HG02610 (cell line): Measurements from ENCODE around the gene RAD9A.

ENCODE experiments used
- ATAC-seq: cut with Tn5 transposase; IDR thresholded peaks from one replicate; pipeline ENCODE4 v1.9.1; 2021; ENCODE audit warnings: mild to moderate bottlenecking, moderate library complexity; ENCODE audit not compliant: unreplicated experiment

The RAD9A gene

DNA sequence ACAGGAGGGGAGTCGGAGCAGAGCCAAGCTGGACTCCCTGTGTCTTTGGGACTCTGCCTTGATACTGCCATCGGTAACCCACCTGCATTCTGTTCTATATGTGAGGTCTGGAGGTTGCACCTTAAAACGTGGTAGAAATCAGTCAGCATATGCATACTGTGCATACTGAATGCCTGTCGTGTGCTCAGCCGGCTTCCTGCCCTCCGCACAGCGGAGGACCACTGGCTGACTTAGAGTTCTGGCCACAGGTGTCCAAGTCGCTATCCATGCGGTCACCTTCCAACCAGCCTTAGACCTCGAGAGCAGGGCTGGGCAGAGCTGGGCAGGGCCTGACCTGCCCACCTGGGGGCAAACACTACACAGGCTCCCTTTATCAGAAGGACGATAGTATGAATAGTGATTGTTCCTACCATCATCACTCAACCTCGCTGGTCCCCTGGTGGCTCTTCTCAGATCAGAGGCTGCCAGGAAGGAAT, 15.9 kb downstream of the RAD9A start:
- no peak for ATAC-seq

DNA sequence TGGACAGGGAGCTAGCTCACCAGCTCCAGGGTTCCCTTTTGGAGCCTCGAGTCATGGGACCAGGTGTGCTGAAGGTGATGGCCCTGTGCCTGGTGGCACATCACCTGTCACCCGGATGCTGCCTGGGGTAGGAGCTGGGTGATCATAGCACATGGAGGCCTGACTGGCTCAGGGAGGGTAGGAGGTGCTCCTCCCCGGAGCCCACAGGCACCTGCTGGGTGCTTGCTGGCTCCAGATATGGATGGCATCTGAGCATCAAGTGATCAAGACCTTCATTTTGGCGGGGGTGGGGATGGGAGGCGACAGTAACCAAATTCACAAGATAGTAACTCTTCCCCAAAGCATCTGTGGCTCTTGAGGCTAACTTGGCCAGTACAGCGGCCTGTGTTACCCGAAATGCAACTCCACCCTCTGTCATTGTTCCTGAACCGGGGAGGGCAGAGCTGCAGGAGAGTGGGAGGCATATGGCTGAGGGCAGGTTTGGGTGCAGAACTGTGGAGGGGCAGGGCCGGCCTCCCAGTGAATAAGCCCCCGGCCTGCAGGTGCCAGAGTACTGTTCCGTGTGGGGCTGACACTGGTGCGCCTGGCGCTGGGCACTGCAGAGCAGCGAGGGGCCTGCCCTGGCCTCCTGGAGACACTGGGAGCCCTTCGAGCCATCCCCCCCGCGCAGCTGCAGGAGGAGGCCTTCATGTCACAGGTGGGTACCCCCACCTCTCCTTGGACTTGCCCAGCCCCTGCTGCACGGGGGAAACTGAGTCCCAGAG, 16.8 kb downstream of the RAD9A start:
- no peak for ATAC-seq

DNA sequence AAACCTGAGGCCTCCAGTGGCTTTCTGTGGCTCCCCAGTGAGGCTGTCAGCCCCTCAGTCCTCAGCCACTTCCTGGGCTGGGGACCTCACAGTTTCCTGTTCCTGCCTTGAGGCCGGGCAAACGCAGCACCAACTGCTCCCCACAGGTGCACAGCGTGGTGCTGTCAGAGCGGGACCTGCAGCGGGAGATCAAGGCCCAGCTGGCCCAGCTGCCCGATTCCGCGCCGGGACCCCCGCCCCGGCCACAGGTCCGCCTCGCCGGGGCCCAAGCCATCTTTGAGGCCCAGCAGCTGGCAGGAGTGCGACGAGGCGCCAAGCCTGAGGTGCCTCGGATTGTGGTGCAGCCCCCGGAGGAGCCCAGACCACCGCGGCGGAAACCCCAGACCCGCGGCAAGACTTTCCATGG, 17.5 kb downstream of the RAD9A start:
- ATAC-seq, result no peak

DNA sequence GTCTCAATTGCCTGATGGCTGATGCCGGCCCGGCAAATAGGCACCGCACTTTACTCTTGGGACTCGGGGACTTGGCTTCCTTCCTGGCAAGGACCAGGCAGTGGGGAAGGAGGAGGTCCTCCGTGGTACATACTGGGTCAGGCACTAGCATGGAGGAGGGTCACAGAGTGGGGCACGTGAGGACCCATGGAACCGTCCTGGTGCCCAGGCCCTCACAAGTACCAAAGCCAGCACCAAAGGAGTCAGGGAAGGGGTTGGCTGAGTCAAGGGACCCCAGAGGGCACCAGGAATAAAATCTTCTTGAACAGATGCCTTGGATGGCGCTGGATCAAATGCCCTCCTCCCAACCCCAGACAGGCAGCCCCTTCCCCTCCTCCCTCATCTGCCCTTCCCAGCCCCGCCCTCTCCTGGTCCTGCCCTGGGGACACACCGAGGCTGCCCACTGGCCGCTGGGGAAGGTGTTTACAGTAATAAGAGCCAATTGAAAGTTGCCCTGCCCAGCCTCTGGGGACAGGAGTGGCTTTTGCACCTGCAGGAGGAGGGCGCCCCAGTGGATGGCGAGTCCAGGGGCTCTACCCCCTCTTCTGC, 18.1 kb downstream of the RAD9A start:
- ATAC-seq, result no peak

DNA sequence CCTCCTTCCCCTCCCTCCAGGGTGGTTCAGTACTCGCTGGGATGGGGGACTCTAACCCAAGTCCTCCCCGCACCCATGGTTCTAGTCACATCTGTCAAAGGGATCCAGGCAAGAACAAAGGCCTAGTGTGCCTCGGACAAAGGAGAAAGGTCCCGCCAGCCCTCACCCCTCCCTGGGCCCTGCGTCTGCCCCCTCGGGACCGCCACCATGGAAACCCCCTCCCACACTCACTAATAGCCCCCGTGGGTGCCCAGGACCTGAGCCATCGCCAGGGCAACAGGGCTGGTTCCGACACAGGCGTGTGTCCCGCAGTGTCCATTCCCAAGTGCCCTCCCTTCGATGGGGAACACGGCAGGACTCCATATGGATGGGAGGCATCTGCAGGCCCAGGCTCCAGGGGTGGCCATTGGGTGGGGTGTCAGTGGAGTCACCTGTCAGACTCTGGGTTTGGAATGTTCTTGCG, 18.6 kb downstream of the RAD9A start:
- no peak for ATAC-seq

DNA sequence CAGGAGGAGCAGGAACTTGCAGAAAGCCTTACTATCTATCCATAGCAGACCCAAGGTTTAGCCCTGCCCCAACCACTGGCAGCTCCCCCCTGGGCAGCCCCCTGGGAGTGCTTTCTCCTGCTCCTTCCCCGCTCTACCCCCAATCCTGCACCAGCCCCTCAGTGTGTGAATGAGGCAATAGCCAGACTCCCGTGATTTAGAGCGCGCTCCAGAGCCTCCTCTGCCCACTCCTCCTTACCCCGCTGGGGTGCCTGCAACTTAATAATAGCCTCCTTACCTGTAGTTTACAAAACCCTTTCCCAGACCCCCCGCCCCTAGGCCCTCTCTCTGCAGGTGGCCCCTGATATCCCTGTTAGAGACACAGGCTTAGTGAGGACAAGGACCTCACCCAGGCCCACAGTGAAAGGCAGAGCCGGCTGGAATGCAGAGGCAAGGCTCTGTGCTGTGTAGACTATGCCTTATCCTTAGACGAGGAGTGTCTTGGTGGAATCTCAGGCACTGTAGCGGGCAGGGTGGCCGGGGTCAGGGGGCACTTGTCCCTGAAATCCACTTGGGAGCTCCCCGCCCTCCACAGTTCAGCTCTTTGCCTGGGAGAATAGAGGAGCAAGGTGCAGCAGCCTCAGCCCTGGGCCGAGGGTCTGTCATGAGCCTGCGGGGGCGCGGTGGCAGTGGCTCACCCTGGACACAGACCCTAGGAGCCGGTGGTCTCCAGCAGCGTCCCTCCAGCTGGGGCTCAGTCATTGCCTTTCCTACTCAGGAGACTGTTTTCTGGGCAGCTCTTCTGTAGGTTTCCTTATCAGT, 19.4 kb downstream of the RAD9A start:
- no peak for ATAC-seq

DNA sequence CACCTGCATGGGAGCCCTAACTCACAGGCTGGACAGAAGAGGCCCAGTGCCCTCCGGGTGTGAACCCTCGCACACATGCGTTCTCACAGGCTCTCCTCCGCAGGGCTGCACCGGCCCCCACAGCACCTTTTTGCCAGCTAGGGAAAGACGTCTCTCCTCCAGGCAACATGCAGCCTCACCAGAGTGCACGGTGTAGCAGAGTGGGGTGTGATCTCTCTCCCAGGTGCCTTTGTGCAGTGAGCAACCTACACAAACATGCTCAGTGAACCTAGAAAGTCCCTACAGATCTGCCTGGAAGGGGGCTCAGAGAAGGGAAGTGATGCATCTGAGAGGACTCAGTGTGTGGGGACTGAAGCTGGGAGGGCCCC, 20.0 kb downstream of the RAD9A start:
- no peak for ATAC-seq

DNA sequence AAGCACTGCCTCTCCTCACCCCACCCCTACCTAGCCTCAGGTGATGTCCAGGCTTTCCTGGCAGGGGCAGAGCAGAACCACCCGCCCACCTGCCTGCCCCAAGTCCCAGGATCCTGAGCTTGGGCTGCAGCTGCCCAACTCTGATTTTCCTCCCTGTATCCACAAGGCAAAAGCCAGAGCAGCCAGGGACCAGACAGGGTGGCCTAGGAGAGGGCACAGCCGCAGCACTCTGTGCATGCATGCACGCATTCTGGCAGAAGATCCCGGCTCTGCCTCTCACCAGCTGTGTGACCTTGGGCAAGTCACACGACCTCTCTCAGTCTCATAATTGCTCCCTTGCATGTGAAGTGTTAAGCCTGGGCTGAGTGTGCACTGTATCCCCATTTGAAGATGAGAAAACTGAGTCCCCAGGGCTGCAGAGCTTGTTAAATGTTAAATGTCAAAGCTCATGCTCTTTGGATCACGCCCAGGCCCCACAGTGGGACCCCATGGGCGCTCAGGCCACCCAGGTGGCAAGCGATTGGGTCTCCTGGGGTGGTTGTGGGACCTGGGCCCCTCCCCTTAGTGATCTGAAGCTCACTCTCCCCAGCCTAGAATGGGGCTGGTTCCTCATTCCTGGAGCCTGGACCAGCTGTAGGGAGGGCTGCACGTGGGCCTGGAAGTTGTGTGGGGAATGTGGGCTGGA, 20.9 kb downstream of the RAD9A start:
- ATAC-seq, result no peak

DNA sequence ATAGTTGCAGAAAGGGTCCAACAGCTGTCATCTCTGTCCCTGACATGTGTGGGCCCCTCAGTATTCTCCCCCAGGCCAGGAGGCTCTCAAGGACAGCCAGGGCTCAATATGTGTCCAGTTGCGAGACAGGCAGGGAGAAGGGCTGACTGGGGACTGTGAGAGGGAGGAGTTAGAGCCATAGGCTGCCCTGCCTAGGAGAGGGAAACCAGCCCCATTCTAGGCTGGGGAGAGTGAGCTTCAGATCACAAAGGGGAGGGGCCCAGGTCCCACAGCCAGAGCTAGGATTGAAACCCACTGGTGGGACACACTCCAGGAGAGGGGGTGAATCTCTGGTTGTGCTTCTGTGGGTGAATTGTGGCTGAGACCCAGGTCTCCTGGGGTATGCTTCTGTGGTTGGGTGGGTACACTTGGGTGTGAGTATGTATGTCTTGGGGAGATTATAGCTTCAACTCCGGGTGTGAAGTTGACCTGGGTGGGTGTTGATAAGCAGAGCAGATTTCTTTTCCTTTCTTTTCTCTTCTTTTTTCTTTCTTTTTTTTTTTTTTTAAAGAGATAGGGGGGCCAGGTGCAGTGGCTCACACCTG, 21.6 kb downstream of the RAD9A start:
- ATAC-seq, result no peak

DNA sequence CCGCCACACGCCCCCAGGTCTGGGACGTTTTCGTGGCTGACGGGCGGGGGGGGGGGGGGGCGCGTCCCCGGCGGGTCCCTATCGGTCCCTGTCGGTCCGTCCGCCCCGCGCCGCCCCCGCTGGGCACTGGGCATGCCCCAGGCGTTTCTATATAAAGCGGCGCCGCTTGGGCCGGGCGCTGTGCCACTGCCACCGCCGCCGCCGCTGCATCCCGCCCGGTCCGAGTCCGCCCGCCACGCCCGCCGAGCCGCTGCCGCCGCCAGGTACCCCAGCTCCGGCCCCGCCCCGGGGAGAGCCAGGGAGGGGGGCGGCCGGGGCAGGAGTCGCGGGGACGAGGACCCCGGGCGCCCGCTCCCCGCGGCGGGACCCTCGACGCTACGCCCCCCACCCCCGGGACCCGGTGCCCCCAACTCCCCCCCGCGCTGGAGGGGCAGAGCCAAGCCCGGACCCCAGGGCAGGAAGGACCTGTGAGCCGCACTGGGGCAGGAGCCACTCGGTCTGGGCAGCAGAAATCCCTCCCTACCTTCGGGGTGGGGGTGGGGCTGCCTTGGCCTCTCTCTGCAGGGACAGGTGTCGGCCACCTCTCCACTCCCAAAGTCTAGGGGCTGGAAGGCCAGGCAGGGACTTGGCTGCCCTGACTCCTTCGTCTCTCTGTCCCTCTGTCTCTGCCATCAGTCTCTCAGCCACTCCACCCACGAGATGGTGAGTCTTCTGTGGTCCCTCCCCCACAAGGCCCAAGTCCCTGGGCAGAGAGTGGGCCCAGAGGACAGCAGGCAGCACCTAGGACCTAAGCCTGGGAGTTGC, 23.9 kb downstream of the RAD9A start, which contains the start of gene CARNS1:
CARNS1 (plus strand) TSS at position 178 of the 804 bp plus-strand sequence; CDS start at position 700, 522 bp downstream.
- no peak for ATAC-seq

DNA sequence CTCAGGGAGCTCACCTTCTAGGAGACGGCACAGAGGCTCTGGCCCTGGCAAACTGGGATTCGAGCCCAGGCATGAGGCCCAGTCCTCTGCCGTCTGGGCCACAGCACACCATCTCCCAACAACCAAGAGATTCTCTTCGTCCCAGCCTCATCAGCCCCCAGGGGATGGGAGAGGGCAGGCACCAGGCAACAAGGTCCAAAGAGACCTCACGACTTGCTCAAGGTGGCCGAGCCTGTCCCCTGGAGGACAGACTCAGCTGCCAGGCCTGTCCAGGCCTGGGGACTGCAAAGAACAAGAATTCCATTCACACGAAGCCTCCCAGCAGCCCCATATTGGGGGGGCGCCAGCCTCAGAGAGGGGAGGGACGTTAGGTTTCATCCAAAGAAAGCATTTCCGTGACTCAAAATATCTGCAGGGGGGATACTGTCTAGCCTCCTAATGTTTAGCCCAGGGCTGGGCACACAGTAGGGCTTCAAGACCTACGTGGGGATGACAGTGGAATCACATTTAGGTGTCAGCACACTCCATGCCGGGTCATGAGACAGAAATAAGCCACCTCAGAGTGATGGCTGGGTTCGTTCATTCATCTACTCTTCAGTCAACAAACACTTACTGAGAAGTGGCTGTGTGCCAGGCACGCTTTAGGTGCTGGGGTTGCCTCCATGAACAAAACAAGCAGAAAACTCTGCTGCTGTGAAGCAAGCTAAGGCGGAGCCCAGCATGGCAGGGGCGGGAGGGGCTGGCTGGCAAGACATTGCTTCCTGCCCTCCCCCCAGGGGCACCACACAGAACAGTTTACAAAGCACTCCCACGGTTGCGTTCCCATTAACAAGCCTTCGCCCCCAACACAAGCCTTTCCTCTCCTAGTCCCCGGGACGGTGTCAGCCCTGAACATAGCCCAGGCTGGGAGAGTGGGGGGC, 24.9 kb downstream of the RAD9A start:
- no peak for ATAC-seq

DNA sequence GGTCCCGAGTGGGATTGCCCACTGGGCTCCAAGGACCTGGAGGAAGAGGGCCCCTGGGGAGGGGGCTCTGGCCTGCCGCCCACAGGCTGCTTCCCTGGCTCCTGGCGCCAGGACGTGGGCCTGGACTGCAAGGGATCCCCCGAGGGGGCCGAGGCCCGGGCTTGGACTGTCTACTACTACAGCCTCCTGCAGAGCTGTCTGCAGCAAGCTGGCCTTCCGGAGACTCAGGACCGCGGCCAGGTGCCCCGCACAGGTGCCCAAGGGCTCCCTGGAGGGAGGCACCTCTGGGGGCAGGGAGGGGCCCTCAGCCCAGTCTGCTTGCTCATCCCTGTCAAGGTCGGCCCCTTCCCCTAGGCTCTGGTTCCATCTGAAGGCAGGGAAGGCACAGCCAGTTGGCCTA, 25.6 kb downstream of the RAD9A start:
- no peak for ATAC-seq

DNA sequence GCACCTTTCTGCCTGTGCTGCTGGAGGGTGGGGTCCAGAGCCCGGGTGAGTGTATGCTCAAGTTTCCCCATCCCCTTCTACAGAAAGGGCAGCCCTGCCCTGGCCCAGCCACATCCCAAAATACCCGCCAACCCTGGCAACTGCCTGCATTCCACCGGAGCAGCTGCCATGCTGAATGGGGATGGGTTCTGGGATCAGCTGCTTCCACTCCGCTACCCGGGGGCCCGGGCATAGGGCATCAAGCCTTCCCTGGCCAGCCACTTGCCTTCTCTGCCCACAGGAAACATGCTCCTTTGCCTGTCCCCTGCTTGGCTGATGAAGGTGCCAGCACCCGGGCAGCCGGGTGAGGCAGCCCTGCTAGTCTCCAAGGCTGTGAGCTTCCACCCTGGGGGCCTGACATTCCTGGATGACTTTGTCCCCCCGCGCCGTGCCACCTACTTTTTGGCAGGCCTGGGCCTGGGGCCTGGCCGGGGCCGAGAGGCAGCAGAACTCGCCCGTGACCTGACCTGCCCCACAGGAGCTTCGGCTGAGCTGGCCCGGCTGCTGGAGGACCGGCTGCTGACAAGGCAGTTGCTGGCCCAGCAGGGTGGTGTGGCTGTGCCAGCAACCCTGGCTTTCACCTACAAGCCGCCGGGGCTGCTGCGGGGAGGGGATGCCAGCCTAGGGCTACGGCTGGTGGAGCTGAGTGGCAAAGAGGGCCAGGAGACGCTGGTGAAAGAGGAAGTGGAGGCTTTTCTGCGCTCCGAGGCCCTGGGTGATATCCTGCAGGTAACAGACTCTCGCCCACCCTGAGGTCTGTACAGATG, 26.9 kb downstream of the RAD9A start:
- ATAC-seq, result no peak

DNA sequence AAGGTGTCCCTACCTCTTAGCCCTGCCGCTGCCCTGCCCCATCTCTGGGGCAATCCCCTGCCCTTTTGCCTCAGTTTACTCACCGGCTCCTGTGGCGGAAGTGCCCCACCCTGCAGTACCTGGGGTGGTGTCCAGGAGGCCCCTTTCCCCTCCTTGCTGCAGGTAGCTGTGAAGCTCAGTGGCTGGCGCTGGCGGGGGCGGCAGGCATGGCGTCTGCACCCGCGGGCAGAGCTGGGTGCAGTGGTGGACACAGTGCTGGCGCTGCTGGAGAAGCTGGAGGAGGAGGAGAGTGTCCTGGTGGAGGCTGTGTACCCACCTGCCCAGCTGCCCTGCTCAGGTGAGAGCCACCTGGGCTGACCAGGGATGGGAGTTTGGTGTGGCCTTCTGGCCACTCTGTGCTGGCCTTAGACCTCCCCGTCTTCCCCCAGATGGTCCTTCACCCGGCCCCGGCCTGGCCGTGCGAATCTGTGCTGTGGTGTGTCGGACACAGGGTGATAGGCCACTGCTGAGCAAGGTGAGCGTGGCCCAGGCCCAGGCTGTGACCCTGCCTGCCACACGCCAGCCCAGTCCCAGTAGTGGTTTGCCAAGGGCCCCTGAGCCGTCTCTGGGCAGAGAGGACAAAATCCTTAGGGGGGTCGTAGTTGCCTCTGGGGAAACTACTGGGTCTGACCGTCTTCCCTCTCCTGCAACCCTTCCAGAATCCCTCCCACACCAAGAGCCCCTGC, 27.7 kb downstream of the RAD9A start:
- ATAC-seq, result no peak

DNA sequence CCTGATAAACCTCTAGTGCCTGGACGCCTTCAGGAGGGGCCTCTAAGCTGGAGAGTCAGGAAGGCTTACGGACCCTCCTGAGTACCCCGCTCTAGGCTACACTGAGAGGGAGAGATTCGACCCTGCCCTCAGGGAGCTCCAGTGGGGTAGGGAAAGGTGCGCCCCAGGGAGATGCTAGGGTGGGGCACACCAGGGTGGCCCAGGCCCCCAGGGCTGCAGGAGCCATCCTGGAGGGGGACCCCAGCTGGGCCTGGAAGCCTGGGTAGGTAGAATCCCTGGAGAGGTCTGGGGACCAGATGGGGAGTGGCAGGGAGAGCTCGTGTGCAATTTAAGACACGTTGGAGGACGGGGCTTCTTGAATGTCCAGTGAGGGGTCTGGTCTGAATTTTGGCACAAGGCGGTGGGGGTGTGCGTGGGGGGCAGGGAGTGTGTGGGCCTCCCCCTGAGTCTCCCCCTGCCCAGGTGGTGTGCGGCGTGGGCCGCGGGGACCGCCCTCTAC, 28.4 kb downstream of the RAD9A start:
- ATAC-seq, result no peak

DNA sequence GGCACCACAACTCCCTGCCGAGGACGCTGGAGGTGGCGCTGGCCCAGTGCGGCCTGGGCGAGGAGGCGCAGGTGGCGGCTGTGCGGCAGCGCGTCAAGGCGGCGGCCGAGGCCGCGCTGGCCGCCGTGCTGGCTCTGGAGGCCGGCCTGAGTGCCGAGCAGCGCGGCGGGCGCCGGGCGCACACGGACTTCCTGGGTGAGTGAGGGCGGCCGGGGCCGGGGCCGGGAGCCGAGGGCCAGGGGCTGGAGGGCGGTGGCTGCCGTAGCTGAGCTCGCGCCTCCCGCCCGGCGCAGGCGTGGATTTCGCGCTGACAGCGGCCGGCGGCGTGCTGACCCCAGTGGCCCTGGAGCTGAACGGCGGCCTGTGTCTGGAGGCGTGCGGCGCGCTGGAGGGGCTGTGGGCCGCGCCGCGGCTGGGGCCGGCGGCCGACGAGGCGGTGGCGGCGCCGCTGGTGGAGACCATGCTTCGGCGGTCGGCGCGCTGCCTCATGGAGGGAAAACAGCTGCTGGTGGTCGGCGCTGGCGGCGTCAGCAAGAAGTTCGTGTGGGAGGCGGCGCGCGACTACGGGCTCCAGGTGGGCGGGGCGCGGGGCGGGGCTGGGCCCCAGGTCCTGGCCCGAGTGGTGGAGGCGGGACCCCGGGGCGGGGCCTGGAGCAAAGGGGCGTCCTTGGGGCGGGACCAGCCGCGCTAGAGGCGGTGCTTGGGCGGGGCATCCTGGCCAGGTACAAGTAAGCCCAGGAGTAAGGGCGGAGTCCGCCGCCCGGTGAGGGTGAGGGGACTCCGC, 29.1 kb downstream of the RAD9A start:
- ATAC-seq, result peak; percentile 84
